HEK293T (cell line): ENCODE results near the gene ZBTB25.

Experiments used
- BHLHE40 ChIP-seq: fragments of 450-650 bp; IDR thresholded peaks from 2 replicates; pipeline ENCODE4 v1.6.1; 2016; ENCODE audit warnings: mild to moderate bottlenecking, moderate library complexity, borderline replicate concordance
- CTBP1 ChIP-seq: fragments of 450-650 bp; IDR thresholded peaks from 2 replicates; pipeline ENCODE4 v1.6.1; 2016; ENCODE audit warnings: borderline replicate concordance
- FOXK2 ChIP-seq: fragments of 450-650 bp; IDR thresholded peaks from 2 replicates; pipeline ENCODE4 v1.6.1; 2016; ENCODE audit warnings: mild to moderate bottlenecking
- FOXM1 ChIP-seq: fragments of 450-650 bp; IDR thresholded peaks from 2 replicates; pipeline ENCODE4 v1.6.1; 2017; ENCODE audit warnings: mild to moderate bottlenecking, borderline replicate concordance
- HDGF ChIP-seq: fragments of 450-650 bp; IDR thresholded peaks from 2 replicates; pipeline ENCODE4 v1.6.1; 2017; ENCODE audit warnings: antibody characterized with exemption, borderline replicate concordance
- NFRKB ChIP-seq: fragments of 450-650 bp; IDR thresholded peaks from 2 replicates; pipeline ENCODE4 v1.6.1; 2016; ENCODE audit warnings: mild to moderate bottlenecking, moderate library complexity
- SP1 ChIP-seq: fragments of 450-650 bp; IDR thresholded peaks from 2 replicates; pipeline ENCODE4 v1.6.1; 2017
- SUZ12 ChIP-seq: fragments of 450-650 bp; IDR thresholded peaks from 2 replicates; pipeline ENCODE4 v1.6.1; 2016; ENCODE audit warnings: mild to moderate bottlenecking
- ZNF384 ChIP-seq: fragments of 450-650 bp; IDR thresholded peaks from 2 replicates; pipeline ENCODE4 v1.6.1; 2016

DNA sequence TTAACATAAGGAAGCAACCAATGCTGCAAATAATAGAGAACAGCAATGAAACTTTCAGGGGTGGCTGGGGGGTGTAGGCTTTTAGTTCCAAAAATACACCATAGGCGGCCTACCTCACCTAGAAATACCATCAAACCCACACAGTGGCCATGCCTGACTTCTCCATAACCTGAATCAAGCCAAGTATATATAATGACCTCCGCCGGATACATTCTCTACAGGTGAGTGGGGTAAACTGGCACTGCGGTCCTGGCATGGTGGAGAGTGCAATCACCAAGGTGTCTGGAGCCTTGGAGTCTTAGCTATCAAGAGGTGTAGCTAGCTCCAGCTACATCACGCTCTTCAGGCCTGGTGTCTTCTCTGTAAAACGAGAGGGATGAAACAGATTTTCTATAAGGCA is 1.2 kb downstream of the ZBTB25 start:
- TF ChIP-seq HDGF (no peak), ZNF384 (no peak), FOXK2 (no peak), BHLHE40 (no peak), NFRKB (no peak), SUZ12 (no peak), SP1 (no peak), CTBP1 (no peak), FOXM1 (no peak)
